GM18499 (cell line): ENCODE data around the gene NR1H2.

Source experiments
- ATAC-seq: cut with Tn5 transposase; IDR thresholded peaks from one replicate; pipeline ENCODE4 v1.9.1; 2021; ENCODE audit warnings: moderate number of reproducible peaks; ENCODE audit not compliant: insufficient read depth, unreplicated experiment

The NR1H2 gene

DNA sequence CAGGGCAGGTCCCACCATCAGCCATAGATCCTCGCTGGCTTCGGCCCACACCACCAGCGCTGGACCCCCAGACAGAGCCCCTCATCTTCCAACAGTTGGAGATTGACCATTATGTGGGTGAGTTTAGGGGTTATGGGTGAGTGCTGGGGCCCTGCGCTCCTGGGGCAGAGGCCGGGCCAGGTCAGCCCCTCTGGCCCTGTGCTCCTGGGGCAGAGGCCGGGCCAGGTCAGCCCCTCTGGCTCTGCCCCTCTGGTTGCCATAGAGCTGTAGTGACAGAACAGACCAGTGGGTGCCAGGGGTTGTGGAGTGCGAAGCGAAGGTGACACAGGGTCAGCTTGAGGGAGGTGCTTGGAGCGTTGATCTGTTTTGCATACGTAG is 23.1 kb downstream of the NR1H2 start:
- no peak for ATAC-seq

- ATAC-seq = no peak
Observed at GRCh38 chr19:50401605-50402450, 25.6 kb downstream of the NR1H2 start.

DNA sequence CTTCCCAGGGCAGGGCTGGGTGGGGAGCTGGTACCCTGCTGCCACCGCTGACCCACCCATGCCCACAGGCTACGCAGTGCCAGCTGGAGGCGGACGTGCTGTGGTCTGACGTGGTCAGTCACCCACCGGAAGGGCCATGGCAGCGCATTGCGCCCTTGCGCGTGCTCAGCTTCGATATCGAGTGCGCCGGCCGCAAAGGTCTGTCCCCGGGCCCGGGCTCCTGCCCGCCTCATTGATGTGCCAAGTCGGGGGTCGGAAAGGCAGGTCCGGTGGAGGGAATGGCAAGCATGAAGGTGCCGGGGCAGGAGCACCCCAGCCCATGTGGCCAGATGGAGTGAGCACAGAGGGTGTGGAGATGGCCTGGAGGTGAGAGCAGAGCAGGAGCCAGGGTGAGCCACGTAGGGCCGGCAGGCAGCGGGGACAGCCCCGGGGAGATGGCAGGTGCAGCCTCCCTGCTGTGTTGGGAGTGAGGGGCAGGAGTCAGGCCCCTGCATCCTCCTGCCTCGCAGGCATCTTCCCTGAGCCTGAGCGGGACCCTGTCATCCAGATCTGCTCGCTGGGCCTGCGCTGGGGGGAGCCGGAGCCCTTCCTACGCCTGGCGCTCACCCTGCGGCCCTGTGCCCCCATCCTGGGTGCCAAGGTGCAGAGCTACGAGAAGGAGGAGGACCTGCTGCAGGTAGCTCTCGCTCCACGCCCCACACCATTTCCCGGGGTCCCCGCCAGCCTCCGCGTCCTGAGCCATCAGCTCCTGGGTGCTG is 26.5 kb downstream of the NR1H2 start:
- ATAC-seq = no peak

GRCh38 chr19:50406156-50406820 is 30.0 kb downstream of the NR1H2 start:
- no peak for ATAC-seq

DNA sequence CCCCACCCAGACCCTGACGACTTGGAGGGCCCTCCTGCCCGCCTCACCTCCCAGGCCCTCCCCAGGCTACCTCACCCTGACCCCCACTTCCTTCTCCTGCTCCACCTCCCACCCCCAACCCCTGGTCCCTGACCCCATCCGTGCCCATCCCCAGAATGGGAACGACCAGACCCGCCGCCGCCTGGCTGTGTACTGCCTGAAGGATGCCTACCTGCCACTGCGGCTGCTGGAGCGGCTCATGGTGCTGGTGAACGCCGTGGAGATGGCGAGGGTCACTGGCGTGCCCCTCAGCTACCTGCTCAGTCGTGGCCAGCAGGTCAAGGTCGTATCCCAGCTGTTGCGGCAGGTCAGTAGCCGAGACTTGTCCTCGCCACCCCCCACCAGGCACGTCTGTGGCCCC is 30.6 kb downstream of the NR1H2 start:
- ATAC-seq = no peak

DNA sequence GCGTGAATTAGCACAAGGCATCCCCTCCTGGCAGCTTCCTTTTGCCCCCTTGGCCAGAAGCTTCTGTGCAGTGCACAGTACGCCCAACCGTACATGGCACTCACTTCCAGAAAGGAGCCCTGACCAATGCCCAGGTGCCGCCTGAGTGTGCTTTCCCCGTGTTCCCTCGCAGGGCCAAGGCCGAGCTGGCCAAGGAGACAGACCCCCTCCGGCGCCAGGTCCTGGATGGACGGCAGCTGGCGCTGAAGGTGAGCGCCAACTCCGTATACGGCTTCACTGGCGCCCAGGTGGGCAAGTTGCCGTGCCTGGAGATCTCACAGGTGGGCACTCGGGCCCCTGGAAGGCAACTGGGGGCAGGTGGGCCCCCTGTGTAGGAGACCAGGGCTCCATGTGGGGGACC is 33.1 kb downstream of the NR1H2 start:
- ATAC-seq = no peak

- no peak for ATAC-seq
Observed at GRCh38 chr19:50410109-50410508, 33.9 kb downstream of the NR1H2 start.

DNA sequence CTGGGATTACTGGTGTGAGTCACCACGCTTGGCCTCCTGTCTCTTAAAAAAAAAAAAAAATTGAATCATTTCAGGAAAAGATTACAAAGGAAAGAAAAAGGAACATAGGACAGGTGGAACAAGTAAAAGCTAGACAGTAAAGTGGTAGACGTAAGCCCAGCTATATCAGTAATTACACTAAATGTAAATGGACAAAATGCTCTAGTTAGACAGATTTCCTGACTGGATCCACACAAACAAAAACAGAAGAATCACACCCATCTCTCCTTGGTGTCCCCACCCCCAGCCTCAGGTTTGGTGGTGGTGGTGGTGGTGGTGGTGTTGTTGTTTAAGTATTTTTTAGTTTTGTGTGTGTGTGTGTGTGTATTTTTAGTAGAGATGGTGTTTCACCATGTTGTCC is 36.2 kb downstream of the NR1H2 start:
- no peak for ATAC-seq

DNA sequence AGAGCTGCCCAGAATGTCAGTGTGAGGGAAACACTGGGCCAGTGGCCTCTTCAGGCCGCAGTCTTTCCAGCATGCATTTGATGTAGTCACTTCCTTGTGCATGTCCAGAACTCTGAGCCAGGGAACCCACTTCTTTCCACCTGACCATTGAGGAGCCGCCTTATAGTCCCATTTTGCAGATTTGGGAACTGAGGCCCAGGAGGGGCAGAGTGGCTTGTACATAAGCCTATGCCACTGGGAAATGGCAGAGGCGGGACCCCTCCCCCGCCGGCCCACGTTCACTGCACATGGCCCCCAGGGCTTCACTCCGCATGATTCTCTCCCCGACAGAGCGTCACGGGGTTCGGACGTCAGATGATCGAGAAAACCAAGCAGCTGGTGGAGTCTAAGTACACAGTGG is 36.8 kb downstream of the NR1H2 start:
- ATAC-seq = no peak

DNA sequence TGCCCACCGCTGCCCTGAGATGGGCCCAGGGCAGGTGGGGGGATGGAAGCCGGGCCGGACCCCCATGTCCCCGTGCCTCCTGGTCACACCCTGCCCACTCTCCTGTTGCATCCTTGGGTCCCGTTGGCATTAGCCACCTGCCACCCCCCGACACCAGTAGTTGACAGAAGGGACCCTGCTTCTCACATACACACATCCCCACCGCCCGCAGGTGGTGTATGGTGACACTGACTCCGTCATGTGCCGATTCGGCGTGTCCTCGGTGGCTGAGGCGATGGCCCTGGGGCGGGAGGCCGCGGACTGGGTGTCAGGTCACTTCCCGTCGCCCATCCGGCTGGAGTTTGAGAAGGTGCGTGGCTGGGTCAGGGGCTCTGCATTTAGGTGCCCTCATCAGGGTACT is 37.3 kb downstream of the NR1H2 start:
- no peak for ATAC-seq

DNA sequence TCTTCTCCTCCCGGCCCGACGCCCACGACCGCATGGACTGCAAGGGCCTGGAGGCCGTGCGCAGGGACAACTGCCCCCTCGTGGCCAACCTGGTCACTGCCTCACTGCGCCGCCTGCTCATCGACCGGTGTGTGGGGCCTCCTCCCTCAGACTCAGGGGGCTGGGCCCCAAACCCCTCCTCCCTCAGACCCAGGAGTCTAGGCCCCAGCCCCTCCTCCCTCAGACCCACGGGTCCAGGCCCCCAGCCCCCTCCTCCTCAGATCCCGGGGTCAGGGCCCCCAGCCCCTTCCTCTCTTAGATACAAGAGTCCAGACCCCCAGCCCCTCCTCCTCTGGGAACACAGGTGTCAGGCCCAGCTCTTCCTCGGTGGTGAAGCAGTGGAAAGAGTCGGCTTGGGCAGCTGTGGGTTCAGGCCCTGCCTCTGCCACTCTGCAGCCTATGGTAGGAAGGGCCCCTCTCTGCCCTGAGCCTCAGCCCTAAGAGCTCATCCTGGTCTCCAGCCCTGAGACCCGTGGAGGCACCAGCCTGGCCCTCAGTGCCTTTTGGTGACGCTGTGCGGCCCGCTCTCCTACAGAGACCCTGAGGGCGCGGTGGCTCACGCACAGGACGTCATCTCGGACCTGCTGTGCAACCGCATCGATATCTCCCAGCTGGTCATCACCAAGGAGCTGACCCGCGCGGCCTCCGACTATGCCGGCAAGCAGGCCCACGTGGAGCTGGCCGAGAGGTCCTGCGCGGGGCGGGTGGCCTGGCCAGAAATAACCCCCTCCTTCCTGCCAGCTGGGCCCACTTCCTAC is 38.8 kb downstream of the NR1H2 start:
- ATAC-seq = no peak

GRCh38 chr19:50415661-50416033 is 39.4 kb downstream of the NR1H2 start:
- no peak for ATAC-seq

- no peak for ATAC-seq
Observed at GRCh38 chr19:50416034-50416977, 40.0 kb downstream of the NR1H2 start.

GRCh38 chr19:50417111-50418081 is 41.1 kb downstream of the NR1H2 start:
- no peak for ATAC-seq

- no peak for ATAC-seq
Observed at GRCh38 chr19:50418176-50419021, 42.1 kb downstream of the NR1H2 start, which contains the start of gene SPIB. SPIB (plus strand) TSS chr19:50418938; CDS start chr19:50418963, 25 bp downstream.

- no peak for ATAC-seq
Observed at GRCh38 chr19:50419022-50419579, 42.8 kb downstream of the NR1H2 start.

GRCh38 chr19:50419580-50420035 is 43.4 kb downstream of the NR1H2 start:
- no peak for ATAC-seq
